Neural cell (in vitro differentiated cells): ENCODE measurements around the gene NR2F6. TPM values are rescaled to one million over a fixed set of nuclear protein-coding genes. Genes with fewer than 3 reads are reported as not detected.

Source experiments
- H2AFZ ChIP-seq: fragments of 200-600, 300-800 bp; sonication (generic), shearing (Covaris generic); 2 replicates; pipeline ENCODE4 v1.6.0; 2014; ENCODE audit warnings: low read depth, mild to moderate bottlenecking, antibody characterized with exemption, low read length, moderate library complexity
- H3F3A ChIP-seq: fragments of 200-600 bp; shearing (Covaris generic); 2 replicates; pipeline ENCODE4 v1.6.1; 2016; ENCODE audit warnings: mild to moderate bottlenecking, moderate library complexity, mixed read lengths, antibody characterized with exemption, low read length; ENCODE audit not compliant: insufficient read depth, poor library complexity, severe bottlenecking
- H3K27ac ChIP-seq: fragments of 200-600, 300-800 bp; sonication (generic), shearing (Covaris generic); 2 replicates; pipeline ENCODE4 v1.5.1; 2014; ENCODE audit warnings: mild to moderate bottlenecking, low read length, moderate library complexity
- H3K27me3 ChIP-seq: fragments of 300-800, 200-600 bp; sonication (generic), shearing (Covaris generic); 2 replicates; pipeline ENCODE4 v1.6.0; 2014; ENCODE audit warnings: mild to moderate bottlenecking, low read depth, low read length, moderate library complexity; ENCODE audit not compliant: insufficient read depth
- H3K36me3 ChIP-seq: fragments of 300-800, 200-600 bp; sonication (generic), shearing (Covaris generic); 2 replicates; pipeline ENCODE4 v1.5.1; 2014; ENCODE audit warnings: mild to moderate bottlenecking, antibody characterized with exemption, low read length, moderate library complexity; ENCODE audit not compliant: insufficient read depth
- H3K4me2 ChIP-seq: fragments of 300-800, 200-600 bp; sonication (generic), shearing (Covaris generic); 2 replicates; pipeline ENCODE4 v1.6.0; 2014; ENCODE audit warnings: mild to moderate bottlenecking, low read length
- H3K4me3 ChIP-seq: fragments of 300-800, 200-600 bp; sonication (generic), shearing (Covaris generic); 2 replicates; pipeline ENCODE4 v1.5.1; 2014; ENCODE audit warnings: mild to moderate bottlenecking, low read length, moderate library complexity
- H3K79me2 ChIP-seq: fragments of 200-600 bp; shearing (Covaris generic); replicated peaks from 2 replicates; pipeline ENCODE4 v1.6.0; 2014; ENCODE audit warnings: mild to moderate bottlenecking, low read length, moderate library complexity; ENCODE audit not compliant: insufficient read depth
- H3K9ac ChIP-seq: fragments of 300-800, 200-600 bp; sonication (generic), shearing (Covaris generic); 2 replicates; pipeline ENCODE4 v1.6.1; 2016; ENCODE audit warnings: mild to moderate bottlenecking, low read length, mixed read lengths
- H3K9me2 ChIP-seq: fragments of 200-600 bp; shearing (Covaris generic); 2 replicates; pipeline ENCODE4 v1.6.1; 2016; ENCODE audit warnings: mild to moderate bottlenecking, low read length, mixed read lengths; ENCODE audit not compliant: insufficient read depth
- H3K9me3 ChIP-seq: fragments of 200-600, 300-800 bp; sonication (generic), shearing (Covaris generic); 2 replicates; pipeline ENCODE4 v1.6.1; 2016; ENCODE audit warnings: mild to moderate bottlenecking, mixed run types, low read length, moderate library complexity, mixed read lengths
- H4K20me1 ChIP-seq: fragments of 200-600 bp; shearing (Covaris generic); 2 replicates; pipeline ENCODE4 v1.6.1; 2016; ENCODE audit warnings: mild to moderate bottlenecking, mixed run types; ENCODE audit not compliant: insufficient read depth
- CTCF ChIP-seq: fragments of 450-650 bp; IDR thresholded peaks from 2 replicates; pipeline ENCODE4 v1.5.1; 2014; ENCODE audit warnings: antibody characterized with exemption, mild to moderate bottlenecking, moderate library complexity; ENCODE audit not compliant: poor library complexity, severe bottlenecking
- EP300 ChIP-seq: fragments of 450-650 bp; conservative IDR thresholded peaks from 2 replicates; pipeline ENCODE4 v1.6.1; 2014; ENCODE audit warnings: antibody characterized with exemption, mild to moderate bottlenecking, moderate library complexity; ENCODE audit not compliant: poor library complexity, severe bottlenecking
- EZH2 ChIP-seq: fragments of 200-600, 300-800 bp; shearing (Covaris generic), sonication (generic); IDR thresholded peaks from 2 replicates; pipeline ENCODE4 v1.6.1; 2014; ENCODE audit warnings: antibody characterized with exemption, low read length, borderline replicate concordance, mild to moderate bottlenecking; ENCODE audit not compliant: insufficient read depth, poor library complexity, severe bottlenecking
- MXI1 ChIP-seq: fragments of 450-650 bp; conservative IDR thresholded peaks from 2 replicates; pipeline ENCODE4 v1.6.1; 2014; ENCODE audit warnings: antibody characterized with exemption, mild to moderate bottlenecking; ENCODE audit not compliant: poor library complexity, severe bottlenecking
- POLR2AphosphoS5 ChIP-seq: IDR thresholded peaks from 2 replicates; pipeline ENCODE4 v1.6.1; 2012
- RAD21 ChIP-seq: fragments of 450-650 bp; conservative IDR thresholded peaks from 2 replicates; pipeline ENCODE4 v1.6.1; 2014; ENCODE audit warnings: antibody characterized with exemption, mild to moderate bottlenecking, moderate library complexity
- REST ChIP-seq: IDR thresholded peaks from 2 replicates; pipeline ENCODE4 v1.6.1; 2012; ENCODE audit warnings: borderline replicate concordance
- SMC3 ChIP-seq: fragments of 450-650 bp; conservative IDR thresholded peaks from 2 replicates; pipeline ENCODE4 v1.6.1; 2014; ENCODE audit warnings: antibody characterized with exemption, mild to moderate bottlenecking, moderate library complexity; ENCODE audit not compliant: poor library complexity
- TAF1 ChIP-seq: IDR thresholded peaks from 2 replicates; pipeline ENCODE4 v1.6.1; 2012; ENCODE audit warnings: low read depth
- polyA plus RNA-seq: library from polyadenylated mRNA; depleted of rRNA; stranded (reverse); fragments of >200 nt; gene quantifications from 2 replicates; pipeline ENCODE4 v1.2.3, GENCODE V29; 2014

NR2F6 gene
- polyA plus RNA-seq, 1 donor from 2014 or later = 26.9 TPM

- Histone ChIP-seq H3K27ac (no peak overlapping the region), H3K79me2 (no peaks in the 10 kb centered on the region), H3K9ac (no peak overlapping the region), H3K9me2 (no peaks in the 10 kb centered on the region), H3K27me3 (no peaks in the 10 kb centered on the region), H3K9me3 (peaks cover 5% of the 10 kb centered on the region), H3K4me3 (no peak overlapping the region), H2AFZ (no peak overlapping the region), H3K36me3 (peaks cover 6% of the 10 kb centered on the region), H3K4me2 (no peak overlapping the region), H4K20me1 (no peaks in the 10 kb centered on the region), H3F3A (no peaks in the 10 kb centered on the region)
- TF ChIP-seq CTCF = no peak
- TF ChIP-seq REST = no peak
These were observed 47.9 kb upstream of the NR2F6 start for GRCh38 chr19:17293605-17294004.

- H3K9me2 ChIP-seq = no peaks in the 10 kb centered on the region
- no peak for TF ChIP-seq TAF1
- TF ChIP-seq EP300 = no peak
- TF ChIP-seq EZH2 = no peak
- no peak for TF ChIP-seq REST
- TF ChIP-seq CTCF = peak; percentile 36
- no peak for TF ChIP-seq MXI1
- TF ChIP-seq RAD21 = peak; percentile 16
- TF ChIP-seq SMC3 = no peak
- no peak for TF ChIP-seq POLR2AphosphoS5
- no peaks in the 10 kb centered on the region for H4K20me1 ChIP-seq
- no peak overlapping the region for H3K9ac ChIP-seq
- peaks cover 6% of the 10 kb centered on the region for H3K36me3 ChIP-seq
- H2AFZ ChIP-seq = no peak overlapping the region
- no peak overlapping the region for H3K4me2 ChIP-seq
- H3K9me3 ChIP-seq = no peaks in the 10 kb centered on the region
- H3K27me3 ChIP-seq = no peaks in the 10 kb centered on the region
- H3K4me3 ChIP-seq = no peak overlapping the region
- no peaks in the 10 kb centered on the region for H3F3A ChIP-seq
- no peaks in the 10 kb centered on the region for H3K79me2 ChIP-seq
- no peak overlapping the region for H3K27ac ChIP-seq
These were observed 46.8 kb upstream of the NR2F6 start for GRCh38 chr19:17292301-17293074.
